Spleen (tissue), 3 donors: Measurements from ENCODE around the gene HOXB7.

Source experiments
- POLR2A ChIP-seq, 3 donors: fragments of 450-650 bp; IDR thresholded peaks; one replicate each; pipeline ENCODE4 v1.5.1; 2017; ENCODE audit warnings: antibody characterized with exemption in 3 of 3, mild to moderate bottlenecking in 1 of 3
- POLR2AphosphoS5 ChIP-seq, 3 donors: sonication (generic); formaldehyde crosslinking; IDR thresholded peaks; one replicate each; pipeline ENCODE4 v1.5.1; 2017; ENCODE audit warnings: antibody characterized with exemption in 3 of 3

GRCh38 chr17:48582750-48583069, 28.1 kb downstream of the HOXB7 start:
- no peak for TF ChIP-seq POLR2AphosphoS5 (IDR thresholded peaks at IDR 0.05)
- TF ChIP-seq POLR2A (IDR thresholded peaks at IDR 0.05) = no peak
